ENCODE results near the gene HOXB13.

DNA sequence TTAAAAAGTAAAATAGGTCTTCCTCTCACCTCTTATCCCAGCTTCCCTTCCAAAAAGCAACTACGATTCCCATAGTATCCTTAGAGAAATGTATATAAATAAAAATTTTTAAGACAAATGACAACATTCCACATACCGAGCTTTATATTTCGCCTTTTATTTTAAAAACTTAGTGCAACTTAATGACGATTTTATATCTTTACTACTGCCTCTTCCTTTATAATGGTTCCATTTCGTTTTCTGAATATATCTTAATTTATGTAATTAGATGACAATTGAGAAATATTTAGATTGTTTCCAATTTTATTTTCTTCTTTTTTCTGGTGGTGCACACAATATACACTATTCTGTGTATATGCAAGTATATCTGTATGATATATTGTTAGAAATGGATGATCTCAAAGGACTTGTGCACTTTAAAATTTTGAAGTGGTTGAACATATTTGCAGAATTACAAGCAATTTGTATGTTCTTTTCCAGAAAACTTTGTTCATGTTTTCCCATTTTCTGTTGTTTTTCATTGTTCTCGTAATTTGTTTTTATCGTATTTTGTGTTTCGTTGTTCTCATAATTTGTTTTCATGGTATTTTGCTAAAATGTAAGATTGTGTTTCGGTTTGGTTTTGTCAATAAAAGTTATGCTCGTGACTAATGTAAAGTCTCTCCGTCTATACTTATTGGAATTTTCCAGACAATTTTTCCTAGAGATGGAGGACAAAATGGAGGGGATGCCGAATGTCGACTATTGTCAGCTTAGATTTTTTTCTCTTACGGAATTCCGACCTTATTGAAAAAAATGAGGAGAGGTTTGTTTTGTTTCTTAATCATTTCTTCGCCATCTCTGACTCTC is 20.4 kb upstream of the HOXB13 start:
- TF ChIP-seq, protein P1, sequence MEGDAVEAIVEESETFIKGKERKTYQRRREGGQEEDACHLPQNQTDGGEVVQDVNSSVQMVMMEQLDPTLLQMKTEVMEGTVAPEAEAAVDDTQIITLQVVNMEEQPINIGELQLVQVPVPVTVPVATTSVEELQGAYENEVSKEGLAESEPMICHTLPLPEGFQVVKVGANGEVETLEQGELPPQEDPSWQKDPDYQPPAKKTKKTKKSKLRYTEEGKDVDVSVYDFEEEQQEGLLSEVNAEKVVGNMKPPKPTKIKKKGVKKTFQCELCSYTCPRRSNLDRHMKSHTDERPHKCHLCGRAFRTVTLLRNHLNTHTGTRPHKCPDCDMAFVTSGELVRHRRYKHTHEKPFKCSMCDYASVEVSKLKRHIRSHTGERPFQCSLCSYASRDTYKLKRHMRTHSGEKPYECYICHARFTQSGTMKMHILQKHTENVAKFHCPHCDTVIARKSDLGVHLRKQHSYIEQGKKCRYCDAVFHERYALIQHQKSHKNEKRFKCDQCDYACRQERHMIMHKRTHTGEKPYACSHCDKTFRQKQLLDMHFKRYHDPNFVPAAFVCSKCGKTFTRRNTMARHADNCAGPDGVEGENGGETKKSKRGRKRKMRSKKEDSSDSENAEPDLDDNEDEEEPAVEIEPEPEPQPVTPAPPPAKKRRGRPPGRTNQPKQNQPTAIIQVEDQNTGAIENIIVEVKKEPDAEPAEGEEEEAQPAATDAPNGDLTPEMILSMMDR (IDR thresholded peaks at IDR 0.05) = no peak
- TF ChIP-seq POLR2A (IDR thresholded peaks at IDR 0.05) = no peak

All from thyroid gland (tissue), 4 donors.